HL-60 (cell line): ENCODE measurements around the gene CNTF.

Experiments
- DNase-seq, 2 experiments: peaks; one replicate each; pipeline ENCODE4 v3.0.0-alpha.2; 2010 to 2020; ENCODE audit warnings: low read depth in 1 of 2, low spot score in 1 of 2
- H3K27ac ChIP-seq: fragments of 250-450 bp; sonication (Bioruptor Pico); replicated peaks from 2 replicates; pipeline ENCODE4 v1.5.1; 2020; ENCODE audit warnings: mild to moderate bottlenecking, moderate library complexity
- H3K27me3 ChIP-seq: fragments of 250-450 bp; sonication (Bioruptor Pico); 2 replicates; pipeline ENCODE4 v1.5.1; 2021; ENCODE audit warnings: mild to moderate bottlenecking, moderate library complexity; ENCODE audit not compliant: insufficient read depth, poor library complexity, severe bottlenecking
- H3K4me3 ChIP-seq: replicated peaks from 2 replicates; pipeline ENCODE4 v1.5.1; 2011; ENCODE audit warnings: mild to moderate bottlenecking, control low read depth, low read length; ENCODE audit not compliant: insufficient read depth
- GABPA ChIP-seq: IDR thresholded peaks from 2 replicates; pipeline ENCODE4 v1.6.1; 2012; ENCODE audit warnings: low read depth
- POLR2AphosphoS5 ChIP-seq: IDR thresholded peaks from 2 replicates; pipeline ENCODE4 v1.6.1; 2012; ENCODE audit warnings: low read depth
- SPI1 ChIP-seq: IDR thresholded peaks from 2 replicates; pipeline ENCODE4 v1.6.1; 2012; ENCODE audit warnings: low read depth, mild to moderate bottlenecking, borderline replicate concordance
- TF ChIP-seq, protein P1 (sequence below): IDR thresholded peaks from one replicate; pipeline ENCODE4 v1.5.1; 2011; ENCODE audit warnings: low read length, control low read depth, inconsistent platforms; ENCODE audit not compliant: insufficient read depth
- TF ChIP-seq, protein P2 (sequence below): IDR thresholded peaks from 2 replicates; pipeline ENCODE4 v1.6.1; 2012; ENCODE audit warnings: low read depth; ENCODE audit not compliant: insufficient replicate concordance

The CNTF gene

DNA sequence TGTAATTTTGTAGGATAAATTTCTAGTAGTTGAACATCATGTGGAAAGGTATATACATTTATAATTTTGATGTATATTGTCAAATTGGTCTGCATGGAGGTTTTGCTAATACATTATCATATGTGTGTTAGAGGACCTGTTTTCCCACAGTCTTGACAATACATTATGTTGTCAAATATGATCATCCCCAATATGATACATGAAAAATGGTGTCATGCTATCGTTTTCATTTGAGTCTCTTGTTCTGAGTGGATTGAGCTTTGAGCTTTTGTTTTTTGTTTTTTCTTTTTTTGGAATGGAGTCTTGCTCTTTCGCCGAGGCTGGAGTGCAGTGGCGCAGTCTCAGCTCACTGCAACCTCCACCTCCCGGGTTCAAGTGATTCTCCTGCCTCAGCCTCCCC, 14.1 kb upstream of the CNTF start:
- no peak for DNase-seq
- Histone ChIP-seq H3K27ac (no peak overlapping the region), H3K4me3 (no peak overlapping the region), H3K27me3 (no peaks in the 10 kb centered on the region)
- TF ChIP-seq GABPA (no peak), POLR2AphosphoS5 (no peak), SPI1 (no peak)
- TF ChIP-seq, protein P1, sequence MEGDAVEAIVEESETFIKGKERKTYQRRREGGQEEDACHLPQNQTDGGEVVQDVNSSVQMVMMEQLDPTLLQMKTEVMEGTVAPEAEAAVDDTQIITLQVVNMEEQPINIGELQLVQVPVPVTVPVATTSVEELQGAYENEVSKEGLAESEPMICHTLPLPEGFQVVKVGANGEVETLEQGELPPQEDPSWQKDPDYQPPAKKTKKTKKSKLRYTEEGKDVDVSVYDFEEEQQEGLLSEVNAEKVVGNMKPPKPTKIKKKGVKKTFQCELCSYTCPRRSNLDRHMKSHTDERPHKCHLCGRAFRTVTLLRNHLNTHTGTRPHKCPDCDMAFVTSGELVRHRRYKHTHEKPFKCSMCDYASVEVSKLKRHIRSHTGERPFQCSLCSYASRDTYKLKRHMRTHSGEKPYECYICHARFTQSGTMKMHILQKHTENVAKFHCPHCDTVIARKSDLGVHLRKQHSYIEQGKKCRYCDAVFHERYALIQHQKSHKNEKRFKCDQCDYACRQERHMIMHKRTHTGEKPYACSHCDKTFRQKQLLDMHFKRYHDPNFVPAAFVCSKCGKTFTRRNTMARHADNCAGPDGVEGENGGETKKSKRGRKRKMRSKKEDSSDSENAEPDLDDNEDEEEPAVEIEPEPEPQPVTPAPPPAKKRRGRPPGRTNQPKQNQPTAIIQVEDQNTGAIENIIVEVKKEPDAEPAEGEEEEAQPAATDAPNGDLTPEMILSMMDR: no peak
- TF ChIP-seq, protein P2, sequence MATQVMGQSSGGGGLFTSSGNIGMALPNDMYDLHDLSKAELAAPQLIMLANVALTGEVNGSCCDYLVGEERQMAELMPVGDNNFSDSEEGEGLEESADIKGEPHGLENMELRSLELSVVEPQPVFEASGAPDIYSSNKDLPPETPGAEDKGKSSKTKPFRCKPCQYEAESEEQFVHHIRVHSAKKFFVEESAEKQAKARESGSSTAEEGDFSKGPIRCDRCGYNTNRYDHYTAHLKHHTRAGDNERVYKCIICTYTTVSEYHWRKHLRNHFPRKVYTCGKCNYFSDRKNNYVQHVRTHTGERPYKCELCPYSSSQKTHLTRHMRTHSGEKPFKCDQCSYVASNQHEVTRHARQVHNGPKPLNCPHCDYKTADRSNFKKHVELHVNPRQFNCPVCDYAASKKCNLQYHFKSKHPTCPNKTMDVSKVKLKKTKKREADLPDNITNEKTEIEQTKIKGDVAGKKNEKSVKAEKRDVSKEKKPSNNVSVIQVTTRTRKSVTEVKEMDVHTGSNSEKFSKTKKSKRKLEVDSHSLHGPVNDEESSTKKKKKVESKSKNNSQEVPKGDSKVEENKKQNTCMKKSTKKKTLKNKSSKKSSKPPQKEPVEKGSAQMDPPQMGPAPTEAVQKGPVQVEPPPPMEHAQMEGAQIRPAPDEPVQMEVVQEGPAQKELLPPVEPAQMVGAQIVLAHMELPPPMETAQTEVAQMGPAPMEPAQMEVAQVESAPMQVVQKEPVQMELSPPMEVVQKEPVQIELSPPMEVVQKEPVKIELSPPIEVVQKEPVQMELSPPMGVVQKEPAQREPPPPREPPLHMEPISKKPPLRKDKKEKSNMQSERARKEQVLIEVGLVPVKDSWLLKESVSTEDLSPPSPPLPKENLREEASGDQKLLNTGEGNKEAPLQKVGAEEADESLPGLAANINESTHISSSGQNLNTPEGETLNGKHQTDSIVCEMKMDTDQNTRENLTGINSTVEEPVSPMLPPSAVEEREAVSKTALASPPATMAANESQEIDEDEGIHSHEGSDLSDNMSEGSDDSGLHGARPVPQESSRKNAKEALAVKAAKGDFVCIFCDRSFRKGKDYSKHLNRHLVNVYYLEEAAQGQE: no peak

DNA sequence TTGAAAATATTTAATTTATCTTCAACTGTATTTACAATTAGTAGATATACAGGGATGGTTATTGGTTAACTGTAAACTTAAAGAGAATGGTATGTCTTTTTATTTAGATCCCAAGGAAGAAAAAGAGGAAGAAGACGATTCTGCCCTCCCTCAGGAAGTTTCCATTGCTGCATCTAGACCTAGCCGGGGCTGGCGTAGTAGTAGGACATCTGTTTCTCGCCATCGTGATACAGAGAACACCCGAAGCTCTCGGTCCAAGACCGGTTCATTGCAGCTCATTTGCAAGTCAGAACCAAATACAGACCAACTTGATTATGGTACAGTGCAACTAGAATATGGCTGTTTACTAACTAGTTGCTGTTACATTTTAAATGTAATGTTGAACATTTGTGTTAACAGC, 12.7 kb upstream of the CNTF start:
- TF ChIP-seq, protein P1: no peak
- TF ChIP-seq SPI1: peak; percentile 35; the same call in 1 of the 2 replicates
- peak in 1 of 2 experiments; percentile 59 for DNase-seq
- H3K27ac ChIP-seq: no peak overlapping the region
- H3K27me3 ChIP-seq: no peaks in the 10 kb centered on the region
- H3K4me3 ChIP-seq: no peak overlapping the region

DNA sequence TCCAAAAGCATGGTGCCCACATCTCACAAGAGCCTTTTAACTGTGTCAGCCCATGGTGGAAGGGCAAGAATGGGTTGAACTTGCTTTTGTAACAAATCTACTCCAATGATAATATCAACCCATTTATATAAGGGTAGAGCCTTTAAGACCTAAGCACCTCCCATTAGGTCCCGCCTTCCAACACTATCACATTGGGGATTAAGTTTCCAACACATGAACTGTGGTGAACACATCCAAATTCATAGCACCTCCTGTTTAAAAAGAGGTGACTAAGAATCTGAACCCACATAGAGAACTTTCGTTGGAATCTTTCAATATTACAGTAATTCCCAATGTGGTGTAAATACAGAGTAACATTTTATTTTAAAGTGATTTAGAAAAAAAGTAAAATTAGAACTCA, 9.2 kb upstream of the CNTF start:
- TF ChIP-seq, protein P2: no peak
- TF ChIP-seq SPI1 (no peak), POLR2AphosphoS5 (no peak), GABPA (no peak)
- TF ChIP-seq, protein P1: no peak
- no peak for DNase-seq
- Histone ChIP-seq H3K27ac (no peak overlapping the region), H3K27me3 (no peaks in the 10 kb centered on the region), H3K4me3 (no peak overlapping the region)

DNA sequence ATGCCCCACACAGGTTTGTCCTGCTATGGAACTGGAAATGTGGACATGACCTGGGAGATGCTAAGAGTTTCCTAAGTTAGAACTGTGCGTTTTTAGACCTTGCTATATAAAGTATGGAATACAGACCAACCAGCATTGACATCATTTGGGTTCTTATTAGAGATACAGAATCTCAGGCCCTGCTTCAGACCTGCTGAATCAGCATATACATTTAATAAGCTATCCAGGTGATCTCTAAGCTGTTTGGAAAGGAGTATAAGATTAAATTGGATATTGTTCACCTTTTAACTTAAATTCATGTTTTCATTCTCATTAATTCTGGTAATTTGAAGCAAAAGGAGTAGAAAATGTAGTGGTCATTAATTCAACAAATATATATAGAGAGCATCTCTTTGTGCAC, 6.9 kb upstream of the CNTF start:
- Histone ChIP-seq H3K27me3 (no peaks in the 10 kb centered on the region), H3K27ac (no peak overlapping the region), H3K4me3 (no peak overlapping the region)
- no peak for DNase-seq
- TF ChIP-seq, protein P1: no peak
- TF ChIP-seq, protein P2: no peak
- no peak for TF ChIP-seq SPI1
- no peak for TF ChIP-seq POLR2AphosphoS5
- no peak for TF ChIP-seq GABPA
